ENCODE data around the gene RBM20. TPM values are rescaled to one million over a fixed set of nuclear protein-coding genes. Genes with fewer than 3 reads are reported as not detected.

RBM20 gene
- total RNA-seq, 1 experiment from 2014 or later, result 0.40 TPM

DNA sequence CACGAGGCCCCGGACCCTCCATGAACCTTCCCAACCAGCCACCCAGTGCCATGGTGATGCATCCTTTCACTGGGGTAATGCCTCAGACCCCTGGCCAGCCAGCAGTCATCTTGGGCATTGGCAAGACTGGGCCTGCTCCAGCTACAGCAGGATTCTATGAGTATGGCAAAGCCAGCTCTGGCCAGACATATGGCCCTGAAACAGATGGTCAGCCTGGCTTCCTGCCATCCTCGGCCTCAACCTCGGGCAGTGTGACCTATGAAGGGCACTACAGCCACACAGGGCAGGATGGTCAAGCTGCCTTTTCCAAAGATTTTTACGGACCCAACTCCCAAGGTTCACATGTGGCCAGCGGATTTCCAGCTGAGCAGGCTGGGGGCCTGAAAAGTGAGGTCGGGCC lies 137.0 kb downstream of the RBM20 start:
- DNase-seq (ENCODE audit: low read depth), result no peak

DNA sequence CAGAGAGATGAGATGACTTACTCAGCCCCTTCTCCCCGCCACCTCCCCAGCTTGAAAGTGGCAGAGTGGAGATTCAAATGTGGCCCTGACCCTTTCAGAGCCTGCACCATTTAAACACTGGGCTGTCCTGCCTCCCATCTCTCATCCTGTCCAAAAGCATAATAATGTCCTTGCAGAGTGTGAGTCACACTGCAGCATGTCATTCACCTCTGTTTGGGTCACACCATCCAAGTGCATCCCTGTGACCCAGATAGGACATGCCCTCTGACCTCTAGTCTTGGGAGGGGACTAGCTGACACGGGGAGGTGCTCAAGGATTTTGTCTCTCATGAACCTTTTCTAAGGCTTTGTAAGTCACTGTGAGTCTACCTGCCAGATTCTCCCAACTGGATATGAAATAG lies 138.5 kb downstream of the RBM20 start:
- no peak for DNase-seq (ENCODE audit: low read depth)

- no peak for DNase-seq (ENCODE audit: low read depth)
Measured at GRCh38 chr10:110783509-110784107, 139.5 kb downstream of the RBM20 start.

DNA sequence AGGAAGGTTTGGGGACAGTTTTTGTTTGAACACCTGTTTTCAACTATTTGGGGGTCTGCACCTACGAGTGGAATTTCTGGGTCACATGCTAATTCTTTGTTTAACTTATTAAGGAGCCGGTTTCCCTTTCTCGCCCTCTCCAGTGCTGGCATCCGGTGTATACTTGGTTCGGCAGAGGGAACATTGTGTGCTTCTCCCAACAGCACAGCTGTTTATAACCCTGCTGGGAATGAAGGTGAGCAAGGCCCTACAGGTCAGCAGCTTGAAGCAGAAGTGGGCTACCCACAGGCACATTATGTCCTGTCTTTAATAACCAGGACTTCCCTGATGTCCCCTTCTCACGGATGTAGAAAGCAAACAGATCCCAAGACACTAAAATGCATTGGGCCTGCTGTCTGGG lies 140.1 kb downstream of the RBM20 start:
- DNase-seq (ENCODE audit: low read depth), result no peak

DNA sequence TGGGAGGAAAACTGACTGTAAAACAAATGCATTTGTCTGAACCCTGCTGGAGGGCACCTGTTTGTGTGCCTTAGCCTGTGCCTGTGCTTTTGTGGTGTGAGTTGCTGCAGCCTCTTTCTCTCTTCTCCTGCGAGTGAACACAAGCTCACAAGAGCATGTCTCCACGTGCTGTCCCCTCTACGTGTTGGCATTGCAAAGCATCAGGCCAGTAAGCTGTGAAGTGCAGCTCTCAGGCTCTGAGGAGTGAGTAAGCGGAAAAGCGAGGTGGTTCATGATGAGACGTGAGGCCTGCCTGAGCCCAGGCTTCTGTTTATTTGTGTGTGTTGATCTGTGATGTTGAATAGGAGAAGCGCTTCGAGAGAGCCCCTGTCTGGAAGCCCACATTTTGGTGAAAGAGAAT lies 142.0 kb downstream of the RBM20 start:
- no peak for DNase-seq (ENCODE audit: low read depth)

- DNase-seq (ENCODE audit: low read depth), result no peak
Measured at GRCh38 chr10:110788620-110789385, 144.7 kb downstream of the RBM20 start.

GRCh38 chr10:110789604-110790433 lies 145.7 kb downstream of the RBM20 start:
- DNase-seq (ENCODE audit: low read depth), result no peak

DNA sequence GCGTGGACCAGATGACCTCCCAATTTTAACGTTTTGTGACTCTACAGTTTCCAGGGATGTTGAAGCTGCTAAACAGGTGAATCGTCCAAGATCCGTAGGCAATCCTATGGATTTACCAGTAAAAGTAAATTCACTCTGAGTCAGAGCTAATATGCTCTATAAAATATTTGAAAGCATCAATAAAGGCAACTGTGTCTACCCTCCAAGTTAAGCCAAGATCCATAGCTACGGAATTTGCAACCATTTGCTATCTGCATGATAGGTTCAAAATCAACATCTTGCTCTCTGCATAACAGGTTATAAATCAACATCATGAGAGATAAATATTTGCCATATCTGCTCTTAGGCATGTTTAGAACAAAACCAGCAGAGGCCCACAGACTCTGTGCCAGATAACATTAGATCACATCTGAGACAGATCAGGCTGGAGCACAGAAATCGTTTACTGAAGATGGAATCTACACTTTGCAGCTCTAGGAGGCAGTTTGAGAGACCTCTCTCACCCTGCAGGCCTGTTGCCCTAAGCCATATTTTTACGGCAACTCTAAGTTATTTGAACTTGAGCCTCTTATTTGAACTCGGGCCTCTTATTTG lies 146.9 kb downstream of the RBM20 start:
- DNase-seq (ENCODE audit: low read depth), result no peak

DNA sequence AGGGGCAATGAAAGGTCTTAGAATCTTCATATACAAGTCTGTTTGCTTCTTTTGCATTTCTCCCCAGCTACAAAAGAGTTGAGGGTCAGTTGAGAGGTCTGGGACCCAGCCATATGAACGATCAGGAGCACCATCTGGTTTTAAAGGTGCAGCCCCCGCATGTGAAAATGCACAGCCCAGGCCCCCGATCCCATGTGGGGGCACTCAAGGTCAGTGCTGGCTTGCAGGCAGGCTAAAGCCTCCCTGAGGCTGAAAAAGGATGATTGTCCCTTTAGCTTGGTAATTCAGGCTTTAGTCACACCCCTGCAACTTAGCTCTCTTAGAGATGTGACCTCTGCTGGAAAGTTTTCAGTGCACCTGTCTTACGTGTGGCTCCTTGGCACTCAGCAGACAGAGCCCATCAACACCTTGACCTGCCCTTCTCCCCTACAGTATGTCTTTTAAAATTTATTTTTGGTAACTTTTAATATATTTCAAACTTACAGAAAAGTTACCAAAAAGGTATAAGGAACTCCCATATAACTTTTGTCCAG lies 147.5 kb downstream of the RBM20 start:
- no peak for DNase-seq (ENCODE audit: low read depth)

DNA sequence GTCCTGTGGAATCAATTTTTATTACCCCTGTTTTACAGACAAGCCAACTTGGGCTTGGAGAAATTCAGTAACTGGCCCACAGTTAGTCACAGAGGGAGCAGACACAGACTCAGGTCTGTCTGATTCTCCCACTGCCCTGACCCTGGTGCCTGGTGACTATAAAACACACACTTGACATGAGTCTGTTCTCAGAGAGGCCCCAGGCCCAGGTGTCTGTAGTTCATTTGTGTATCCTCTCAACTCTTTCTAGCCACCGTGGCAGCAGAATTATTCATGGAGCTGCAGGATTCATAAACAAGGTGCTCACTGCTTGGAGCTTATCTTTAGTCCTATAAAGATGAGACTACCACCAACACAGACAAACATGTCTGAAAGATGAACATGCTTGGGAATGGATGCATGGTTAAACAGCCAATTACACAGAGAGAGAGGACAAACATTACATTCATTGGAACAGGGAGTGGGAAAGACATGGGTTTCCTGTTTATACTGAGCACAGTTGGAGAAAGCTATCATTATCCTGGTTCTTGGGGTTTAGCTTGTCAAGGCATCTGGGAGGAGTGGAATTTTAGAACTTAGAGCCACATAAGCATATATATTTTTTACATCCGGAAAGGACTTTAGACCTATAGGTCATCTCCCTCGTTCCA lies 148.5 kb downstream of the RBM20 start:
- DNase-seq (ENCODE audit: low read depth), result no peak

GRCh38 chr10:110793128-110793812 lies 149.1 kb downstream of the RBM20 start:
- no peak for DNase-seq (ENCODE audit: low read depth)

DNA sequence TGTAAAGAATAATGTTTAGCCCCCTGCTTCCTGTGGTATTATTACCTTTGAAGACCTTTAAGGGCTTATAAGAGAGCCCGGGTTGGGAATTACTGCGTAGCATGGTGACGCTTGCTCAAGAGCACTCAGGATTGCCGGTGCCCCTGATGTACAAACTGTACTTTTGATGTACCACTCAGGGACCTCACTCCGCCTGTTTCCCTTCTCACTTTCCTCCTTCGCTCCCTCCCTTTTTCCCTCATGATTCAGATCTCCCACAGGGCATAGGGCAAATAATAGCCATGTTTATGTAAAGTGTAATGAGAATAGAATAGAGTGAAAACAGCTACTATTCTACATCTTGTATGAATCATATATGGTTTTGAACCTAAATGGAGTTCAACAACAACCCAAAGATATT lies 149.8 kb downstream of the RBM20 start:
- DNase-seq (ENCODE audit: low read depth), result no peak

GRCh38 chr10:110794808-110795207 lies 150.7 kb downstream of the RBM20 start:
- no peak for DNase-seq (ENCODE audit: low read depth)

- DNase-seq (ENCODE audit: low read depth), result no peak
Measured at GRCh38 chr10:110797416-110797815, 153.3 kb downstream of the RBM20 start.

- no peak for DNase-seq (ENCODE audit: low read depth)
Measured at GRCh38 chr10:110798340-110798739, 154.2 kb downstream of the RBM20 start.

DNA sequence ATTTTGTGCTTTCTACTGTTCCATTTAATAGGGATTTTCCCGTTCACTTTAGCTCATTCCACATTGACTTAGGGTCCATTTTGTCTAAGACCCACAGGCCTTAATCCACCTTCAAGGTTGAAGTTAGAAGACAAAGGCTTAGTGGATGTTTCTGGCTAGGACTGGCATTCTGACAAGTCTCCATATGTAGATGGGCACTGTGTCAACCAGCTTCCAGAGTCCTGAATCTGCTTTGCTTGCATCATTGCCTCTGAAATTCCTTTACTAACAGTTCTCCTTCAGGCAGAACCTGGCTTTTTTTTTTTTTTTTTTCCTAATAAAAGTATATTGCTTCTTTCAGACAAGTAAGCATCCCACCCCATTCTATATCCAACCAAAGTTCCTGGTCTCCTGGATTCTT lies 158.0 kb downstream of the RBM20 start:
- peak; percentile 30 for DNase-seq (ENCODE audit: low read depth)

DNA sequence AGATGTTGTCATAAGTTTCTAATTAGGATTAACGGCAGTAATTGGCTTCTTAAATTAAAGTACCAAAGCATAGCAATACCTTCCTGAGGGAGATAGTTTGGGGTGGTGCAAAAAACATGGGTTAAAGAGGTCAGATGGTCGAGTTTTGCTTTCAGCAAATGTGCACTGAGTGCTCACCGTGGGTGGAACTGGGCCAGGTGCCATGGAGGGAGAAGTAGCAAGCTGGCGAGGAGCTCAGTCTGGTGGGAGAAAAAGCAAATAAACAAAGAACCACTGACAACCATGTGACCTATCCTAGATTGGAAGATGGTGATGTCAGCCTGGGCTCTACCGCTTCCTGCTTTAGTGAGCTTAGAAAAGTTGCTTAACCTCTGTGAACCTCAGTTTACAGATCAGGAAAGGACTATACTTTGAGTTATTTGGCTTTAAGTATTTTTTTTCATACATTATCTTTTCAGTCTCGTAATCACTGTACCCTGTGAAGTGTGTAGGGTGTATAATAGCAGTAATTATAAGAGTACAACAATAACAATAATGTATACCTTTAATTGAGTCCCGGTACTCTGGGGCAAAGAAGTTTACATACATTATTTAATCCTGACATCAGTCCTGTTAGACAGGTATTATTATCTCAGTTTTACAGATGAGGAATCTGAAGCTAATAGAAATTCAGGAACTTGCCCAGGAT lies 158.6 kb downstream of the RBM20 start:
- peak; percentile 89 for DNase-seq (ENCODE audit: low read depth)

DNA sequence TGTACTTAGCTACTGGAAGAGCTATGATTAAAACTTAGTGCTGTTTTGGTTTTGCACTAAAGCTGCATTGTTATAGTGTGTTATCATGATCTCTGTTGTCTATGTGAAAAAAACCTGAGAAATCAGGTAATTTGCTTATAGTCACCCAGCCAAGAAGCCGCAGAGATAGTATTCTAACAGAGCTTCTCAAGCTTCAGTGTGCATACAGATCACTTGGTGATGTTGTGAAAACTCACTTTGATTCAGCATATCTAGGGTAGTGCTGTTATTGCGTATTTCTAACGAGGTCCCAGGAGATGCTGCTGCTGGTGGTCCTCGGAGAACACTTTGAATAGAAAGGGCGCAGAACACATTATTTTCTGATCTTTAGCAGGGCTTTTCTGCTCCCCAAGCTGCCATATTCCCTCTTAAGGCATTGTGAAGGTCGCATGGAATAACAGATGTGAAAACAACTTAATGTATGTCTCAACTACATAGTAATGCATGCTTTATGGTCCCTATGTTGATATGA lies 159.2 kb downstream of the RBM20 start:
- no peak for DNase-seq (ENCODE audit: low read depth)

DNA sequence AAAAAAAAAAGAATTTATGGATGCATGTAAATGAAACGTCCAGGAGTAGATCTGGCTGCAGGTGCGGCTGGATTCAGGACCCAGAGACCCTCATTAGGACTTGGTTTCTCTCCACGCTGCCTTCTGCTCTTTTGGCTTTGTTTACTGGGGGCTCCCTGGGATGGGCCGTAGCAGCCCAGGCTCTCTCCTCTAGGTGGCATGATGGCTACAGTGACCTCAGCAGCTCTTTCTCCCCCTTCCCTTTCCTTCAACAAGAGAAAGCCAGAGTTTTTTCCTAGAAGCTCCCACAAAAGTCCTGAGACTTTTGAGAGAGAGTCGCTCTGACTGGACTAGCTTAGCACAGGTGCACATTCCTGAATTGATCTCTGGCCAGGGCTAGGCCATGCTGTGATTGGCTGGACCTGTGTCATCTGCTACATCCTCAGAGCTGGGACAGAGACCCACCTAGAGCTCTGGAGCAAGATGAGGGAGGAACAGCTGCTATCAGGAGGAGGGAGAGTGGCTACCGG lies 159.7 kb downstream of the RBM20 start:
- DNase-seq (ENCODE audit: low read depth), result peak; percentile 40

All from HT1080 (cell line).